Stimulated activated CD4-positive, alpha-beta T cell treated with anti-CD3 and anti-CD28 coated beads, Interleukin-12 subunit alpha, Interleukin-12 subunit beta, amount 100 ng/mL, for 24 hours (primary cell): Measurements from ENCODE around the gene SDHD.

Source experiments
- DNase-seq, 2 experiments: peaks; one replicate each; pipeline ENCODE4 v3.0.0-alpha.2; 2020; ENCODE audit warnings: low read depth in 2 of 2

The SDHD gene

DNA sequence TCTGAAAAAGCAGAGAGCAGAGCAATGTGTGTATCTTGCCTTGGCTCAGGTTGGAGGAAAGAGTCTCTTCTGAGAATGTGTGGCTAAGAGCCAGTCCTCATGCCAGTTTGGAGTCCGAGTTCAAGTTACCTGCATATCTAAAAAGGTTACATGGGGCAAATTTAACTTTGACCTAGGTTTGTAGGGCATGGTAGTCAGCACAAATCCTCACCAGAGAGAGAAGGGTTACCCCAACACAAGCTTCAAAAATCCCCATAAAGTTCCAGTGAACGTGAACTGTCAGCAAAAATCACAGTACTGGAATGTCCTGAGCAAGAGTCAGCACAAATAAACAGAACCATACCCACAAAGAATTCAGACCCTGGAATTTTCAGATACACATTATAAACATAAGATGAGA lies 13.8 kb downstream of the SDHD start:
- DNase-seq: no peak

DNA sequence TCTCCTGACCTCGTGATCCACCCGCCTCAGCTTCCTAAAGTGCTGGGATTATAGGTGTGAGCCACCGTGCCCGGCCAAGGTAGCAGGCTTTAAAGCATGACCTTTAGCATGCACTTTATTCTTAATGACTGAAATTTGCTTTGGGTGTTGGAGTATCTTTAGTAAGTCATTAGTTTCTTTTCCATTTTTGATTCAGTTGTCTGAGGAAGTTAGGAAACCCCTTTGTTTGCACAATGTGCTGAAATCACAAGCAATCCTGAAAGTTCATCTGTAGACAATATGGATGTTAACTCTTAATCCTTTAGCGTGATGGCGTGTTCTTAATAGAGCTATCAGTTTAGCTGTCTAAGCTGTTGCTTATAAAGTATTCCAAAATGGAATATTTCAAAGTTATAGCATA lies 16.8 kb downstream of the SDHD start:
- DNase-seq: no peak

DNA sequence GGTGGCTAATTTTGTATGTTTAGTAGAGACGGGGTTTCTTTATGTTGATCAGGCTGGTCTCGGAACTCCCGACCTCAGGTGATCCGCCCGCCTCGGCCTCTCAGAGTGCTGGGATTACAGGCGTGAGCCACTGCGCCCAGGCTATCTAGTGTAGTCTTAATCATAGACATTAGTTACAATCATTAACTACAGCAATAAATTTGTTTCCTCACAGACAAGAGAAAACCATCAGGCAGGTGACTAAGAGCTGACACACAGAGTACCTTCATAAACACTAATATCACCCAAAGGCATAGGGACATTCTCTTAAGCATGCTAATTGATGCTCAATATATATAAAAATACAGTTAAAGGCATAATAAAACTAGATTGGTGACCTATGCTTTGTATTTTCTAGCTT lies 19.4 kb downstream of the SDHD start:
- no peak for DNase-seq

DNA sequence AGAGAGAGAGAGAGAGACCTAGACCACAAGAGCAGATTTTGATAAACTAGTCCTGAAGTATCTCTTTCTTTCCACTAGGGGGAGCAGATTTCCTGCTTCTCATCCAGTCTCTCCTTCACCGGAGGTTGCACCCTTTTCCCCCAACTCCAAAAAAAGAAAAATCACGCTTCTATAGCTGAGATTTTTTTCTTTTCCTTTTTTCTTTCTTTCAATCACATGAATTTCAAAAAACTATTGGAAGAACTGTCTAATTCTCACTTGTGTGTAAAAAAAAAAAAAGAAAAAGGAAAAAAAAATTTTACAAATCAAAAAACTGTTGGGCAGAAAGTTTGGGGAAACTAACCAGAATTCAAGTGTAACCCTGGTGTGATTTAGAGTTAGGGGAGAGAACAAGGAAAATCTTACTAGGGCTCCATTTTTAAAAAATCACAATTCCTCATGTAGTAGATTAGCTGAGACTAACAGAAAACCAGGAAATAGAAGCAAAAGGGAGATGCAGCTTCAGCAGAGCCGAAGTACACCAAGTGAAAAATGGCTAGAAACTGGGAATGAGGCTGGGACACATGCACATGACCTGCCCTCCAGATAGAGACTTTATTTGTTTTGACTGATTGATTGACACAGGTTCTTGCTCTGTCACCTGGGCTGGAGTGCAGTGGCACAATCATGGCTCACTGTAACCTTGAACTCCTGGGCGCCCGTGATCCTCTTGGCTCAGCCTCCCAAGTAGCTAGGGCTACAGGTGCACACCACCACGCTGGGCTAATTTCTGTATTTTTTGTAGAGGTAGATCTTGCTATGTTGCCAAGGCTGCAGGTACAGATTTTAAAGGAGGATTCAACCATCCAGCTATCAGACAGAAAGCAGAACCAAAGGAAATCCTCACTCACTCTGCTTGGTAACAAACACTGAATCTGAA lies 27.1 kb downstream of the SDHD start:
- DNase-seq: no peak

DNA sequence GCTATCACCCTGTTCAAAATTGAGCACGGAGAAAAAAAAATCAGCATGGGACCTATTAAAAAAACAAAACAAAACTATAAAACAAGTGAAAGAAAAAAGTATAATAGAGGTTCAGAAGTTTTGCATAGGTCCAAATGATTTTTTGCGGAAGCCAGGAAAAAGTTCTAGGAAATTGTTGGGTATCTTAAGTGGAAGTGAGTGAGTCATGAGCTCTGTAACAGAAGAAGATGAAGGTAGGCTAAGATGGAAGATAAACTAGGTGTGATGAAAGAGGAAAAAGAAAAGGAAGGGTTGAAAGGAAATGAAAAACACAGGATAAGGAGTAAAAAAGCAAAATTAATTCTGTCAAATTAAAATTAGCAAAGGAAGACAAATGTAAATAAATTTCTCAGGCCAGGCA lies 27.8 kb downstream of the SDHD start:
- no peak for DNase-seq

DNA sequence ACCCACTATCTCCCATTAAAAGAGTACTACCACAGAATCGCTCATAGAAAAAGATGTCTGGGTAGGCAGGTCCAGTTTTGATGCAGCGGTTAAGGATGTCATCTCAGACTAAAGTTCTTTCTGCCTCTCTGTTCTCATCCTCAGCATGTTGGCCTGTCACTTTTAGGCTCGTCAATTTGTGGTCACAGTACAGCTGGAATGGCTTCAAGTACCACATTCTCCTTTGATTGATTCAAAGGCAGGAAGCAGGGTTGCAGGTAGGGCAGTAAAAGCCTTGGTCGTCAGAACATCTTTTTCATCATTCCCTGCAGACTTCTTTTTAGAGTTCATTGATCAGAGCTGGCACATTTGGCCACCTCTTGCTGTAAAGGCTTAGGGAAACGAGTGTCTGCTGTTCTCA lies 28.7 kb downstream of the SDHD start:
- no peak for DNase-seq

DNA sequence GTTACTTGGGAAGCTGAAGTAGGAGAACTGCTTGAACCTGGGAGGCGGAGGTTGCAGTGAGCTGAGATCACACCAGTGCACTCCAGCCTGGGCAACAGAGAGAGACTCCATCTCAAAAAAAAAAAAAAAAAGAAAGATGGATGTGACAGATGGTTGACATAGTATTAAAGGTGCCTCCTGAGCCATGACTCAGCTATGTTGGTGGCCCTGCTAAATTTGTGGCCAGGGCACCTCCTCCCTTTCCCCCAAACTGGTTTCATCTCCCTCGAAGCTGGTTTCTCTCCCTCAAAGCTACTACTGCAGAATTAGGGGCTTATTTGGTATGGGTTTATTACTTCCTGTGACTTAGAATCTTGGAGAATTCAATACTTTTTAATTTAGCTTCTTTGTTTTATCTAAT lies 31.5 kb downstream of the SDHD start:
- peak in 1 of 2 experiments; percentile 6 for DNase-seq

DNA sequence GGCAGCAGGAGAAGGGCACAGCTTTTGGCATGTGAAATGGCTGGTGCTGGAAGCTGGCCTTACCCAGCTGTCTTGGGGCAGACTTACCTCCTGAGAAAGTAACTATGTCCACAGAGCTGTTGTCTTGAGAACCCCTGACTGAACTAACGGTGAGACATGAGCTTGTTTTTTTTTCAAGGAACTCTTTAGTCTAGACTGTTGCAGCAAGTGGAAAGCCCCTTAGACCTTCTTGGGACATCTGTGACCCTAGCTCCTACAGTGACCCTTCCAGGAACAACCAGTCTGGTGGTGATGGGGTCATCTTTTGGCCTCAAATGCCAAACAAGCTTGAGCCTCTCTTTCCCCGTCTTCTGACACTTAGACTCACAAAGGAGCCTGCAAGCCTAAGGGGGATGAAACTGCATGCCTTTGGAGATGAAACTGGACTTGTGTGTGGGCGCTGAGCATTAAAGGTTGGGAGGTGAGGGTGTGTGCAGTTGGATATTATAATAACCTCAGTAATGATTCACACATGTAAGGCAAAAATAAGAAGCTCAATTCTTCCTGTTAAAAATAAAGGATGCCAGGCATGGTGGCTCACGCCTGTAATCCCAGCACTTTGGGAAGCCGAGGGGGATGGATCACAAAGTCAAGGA lies 35.4 kb downstream of the SDHD start:
- no peak for DNase-seq

DNA sequence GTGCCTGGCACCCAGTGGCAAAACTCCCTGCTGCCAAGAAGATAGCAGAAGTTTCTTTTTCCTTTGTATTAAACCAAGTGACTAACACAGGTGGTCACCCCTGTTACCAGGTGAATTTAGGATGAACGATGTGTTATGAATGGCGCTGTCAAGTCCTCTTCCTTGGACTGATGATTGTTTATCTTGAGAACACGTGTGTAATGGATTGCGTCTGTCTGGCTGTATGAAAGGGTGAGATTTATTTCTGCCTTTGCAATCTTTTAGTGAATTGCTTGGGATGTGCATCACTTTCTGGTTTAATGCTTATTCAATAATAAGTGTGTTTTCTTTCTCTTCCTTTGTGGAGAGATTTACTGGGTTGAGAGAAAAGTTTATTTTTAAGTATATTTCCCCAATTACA lies 36.5 kb downstream of the SDHD start:
- DNase-seq: no peak

DNA sequence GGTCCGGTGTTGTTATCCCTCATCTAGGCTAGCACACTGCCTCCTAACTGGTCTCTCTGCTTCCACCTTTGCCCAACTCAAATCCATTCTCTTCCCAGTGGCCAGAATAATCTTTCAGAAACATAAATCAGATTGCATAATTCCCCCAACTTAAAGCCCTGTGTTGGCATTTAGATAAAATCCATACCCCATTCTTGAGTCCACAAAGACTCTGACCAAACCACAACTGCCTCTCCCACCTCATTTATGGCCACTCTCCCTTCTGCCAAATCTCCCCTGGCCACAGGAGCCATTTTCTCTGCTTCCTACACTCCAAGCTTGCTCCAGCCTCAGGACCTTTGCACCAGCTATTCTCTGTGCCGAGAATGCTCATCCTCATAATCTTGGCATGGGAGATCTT lies 40.4 kb downstream of the SDHD start:
- no peak for DNase-seq

DNA sequence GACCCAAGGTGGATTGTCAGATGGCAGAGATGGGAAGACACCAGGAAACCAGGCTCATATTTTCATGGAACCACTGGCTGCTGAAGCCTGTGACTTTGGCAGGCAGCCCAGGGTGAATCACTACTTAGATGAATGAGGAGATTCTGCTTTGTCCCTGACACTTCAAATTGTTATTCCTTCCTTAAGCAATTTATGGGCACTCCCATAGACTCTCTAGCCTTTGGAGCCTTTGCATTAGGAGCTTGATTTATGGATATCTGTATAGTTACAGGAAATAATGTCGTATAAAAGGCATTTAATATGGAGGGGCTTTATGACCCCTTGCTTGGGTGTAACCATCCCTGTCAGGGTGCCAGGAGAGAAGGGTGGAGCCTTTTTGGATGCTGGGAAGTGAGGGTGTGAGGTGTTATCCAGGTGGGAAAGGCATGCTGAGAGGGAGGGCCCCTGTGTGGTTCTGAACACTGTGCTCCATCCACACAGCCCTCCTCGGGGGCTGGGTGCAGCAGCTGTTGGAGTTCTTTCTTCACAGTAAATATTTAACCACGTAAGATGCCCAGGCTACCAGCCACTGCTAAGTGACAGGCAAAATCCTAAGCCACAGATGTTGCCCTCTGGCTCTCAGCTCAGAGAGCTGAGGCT lies 41.9 kb downstream of the SDHD start:
- no peak for DNase-seq

DNA sequence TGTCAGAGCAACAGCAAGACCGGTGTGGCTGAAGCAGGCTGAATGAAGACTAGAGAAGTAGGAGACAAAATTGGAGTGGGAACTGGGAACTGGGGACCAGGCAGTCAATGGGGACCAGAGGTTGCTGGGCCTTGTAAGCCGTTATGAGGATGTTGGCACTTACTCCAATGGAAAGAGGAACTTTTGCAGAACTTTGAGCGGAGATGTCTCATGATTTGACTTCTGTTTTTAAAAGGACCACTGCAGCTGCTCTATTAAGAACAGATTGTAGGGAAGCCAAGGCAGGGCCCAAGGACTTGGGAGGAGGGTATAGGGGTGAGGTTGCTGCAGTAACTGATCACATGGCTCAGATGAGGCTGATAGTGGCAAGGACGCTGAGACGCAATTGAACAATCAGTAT lies 43.0 kb downstream of the SDHD start:
- no peak for DNase-seq

DNA sequence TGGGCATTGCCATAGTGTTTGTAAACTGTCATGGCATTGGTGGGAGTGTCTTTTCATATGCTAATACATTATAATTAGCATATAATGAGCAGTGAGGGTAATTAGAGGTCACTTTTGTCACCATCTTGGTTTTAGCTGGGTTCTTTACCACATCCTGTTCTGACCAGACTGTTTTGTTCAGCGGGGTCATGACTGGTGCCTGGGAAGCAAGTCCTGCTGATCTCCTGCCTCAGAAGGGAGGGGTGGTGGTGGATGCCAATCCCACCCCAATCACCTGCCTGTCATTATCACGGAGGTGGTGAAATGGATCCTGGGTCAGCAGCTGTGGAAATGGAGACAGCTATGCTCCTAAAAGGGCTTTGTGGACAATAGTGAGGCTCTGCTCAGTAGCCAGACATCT lies 46.1 kb downstream of the SDHD start:
- no peak for DNase-seq

DNA sequence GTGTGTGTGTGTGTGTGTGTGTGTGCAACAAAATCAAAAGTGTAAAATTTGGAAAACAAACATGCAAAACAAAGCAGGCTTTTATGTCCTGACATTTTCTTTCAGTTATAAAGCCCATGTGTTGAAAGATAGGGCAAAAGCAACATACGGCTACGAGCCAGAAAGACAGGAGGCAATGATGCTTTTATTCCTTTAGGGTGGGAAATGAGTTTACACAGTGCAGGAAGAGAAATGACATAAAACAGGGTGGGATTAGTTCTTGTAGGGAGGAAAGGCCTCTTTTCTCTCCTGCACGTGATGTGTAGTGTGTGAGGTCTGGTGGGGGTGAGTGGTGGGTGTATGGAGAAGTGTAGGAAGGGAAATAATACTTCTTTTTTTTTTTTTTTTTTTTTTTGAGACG lies 47.8 kb downstream of the SDHD start:
- no peak for DNase-seq

DNA sequence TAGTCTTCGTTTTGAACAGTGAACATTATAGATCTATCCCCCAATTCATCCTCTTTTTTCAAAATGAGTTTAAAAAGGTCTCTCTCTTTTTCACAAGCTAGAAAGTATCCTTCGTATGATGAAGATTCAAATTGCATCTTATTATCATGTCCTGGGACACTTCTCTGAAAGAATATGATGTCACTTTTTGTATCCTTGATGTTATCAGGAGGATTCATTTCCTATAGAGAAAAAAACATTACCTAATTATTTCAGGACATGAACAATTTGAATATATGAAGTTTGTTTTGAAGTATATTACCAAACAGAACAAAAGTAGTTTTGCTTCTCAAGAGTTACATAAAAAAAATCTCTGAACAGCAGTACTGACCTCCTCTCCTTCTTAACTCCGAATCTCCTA lies 56.9 kb downstream of the SDHD start:
- DNase-seq: no peak
